Measurements from ENCODE around the gene GLI3.

The GLI3 gene

DNA sequence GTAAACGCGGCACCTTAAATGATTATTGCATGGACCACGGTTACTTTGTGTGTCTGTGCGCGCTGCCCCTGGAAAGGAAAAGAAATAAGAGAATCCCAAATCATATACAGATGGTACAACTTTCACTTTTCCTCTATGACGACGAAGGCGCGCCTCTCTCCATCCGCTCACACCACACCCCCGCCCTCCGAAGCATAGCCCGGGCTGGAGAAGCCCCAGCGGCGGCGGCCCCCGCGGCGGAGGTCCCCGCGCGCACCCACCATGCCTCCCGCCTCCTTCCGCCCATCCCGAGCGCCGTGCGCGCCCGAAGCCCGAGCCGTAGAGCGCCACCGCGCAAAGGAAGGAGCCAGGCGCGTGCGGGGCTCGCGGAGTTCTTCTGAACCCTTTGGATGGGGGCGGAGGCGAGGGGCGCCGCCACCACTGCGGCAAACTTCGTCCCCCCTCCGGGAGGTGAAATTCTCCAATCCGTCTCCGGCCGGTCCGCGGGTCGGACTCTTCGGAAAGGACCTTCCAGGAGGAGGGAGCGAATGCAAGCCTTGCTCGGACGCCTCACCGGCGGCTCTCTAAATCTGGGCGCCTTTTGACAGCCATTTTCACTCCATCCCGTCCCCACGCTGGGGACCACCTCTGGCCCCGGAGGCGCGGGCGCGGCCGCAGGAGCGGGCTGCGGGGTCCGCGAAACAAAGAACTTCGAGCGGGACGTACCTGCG, 588 bp downstream of the GLI3 start:
- peak; percentile 71 for DNase-seq (ENCODE audit: low spot score)

DNA sequence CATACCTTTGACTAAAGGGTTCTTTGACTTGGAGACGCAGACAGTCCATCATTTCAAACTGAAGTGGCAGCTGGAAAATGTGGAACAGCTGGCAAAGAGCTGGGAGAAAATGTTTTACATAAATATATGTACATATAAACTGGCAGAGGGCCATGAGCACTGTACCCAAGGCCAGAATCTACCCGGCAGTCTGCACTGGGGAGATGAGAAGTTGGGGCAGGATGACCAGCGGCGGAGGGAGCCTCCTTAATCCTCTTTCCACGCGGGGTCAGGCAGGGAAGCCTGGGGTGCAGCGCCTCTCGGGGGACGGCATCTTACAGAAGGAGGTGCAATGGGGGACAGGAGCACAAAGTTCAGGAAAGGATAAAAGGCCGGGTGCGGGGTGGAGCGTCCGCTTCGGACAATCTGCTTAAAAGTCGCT, 1.3 kb downstream of the GLI3 start:
- no peak for DNase-seq (ENCODE audit: low spot score)

DNA sequence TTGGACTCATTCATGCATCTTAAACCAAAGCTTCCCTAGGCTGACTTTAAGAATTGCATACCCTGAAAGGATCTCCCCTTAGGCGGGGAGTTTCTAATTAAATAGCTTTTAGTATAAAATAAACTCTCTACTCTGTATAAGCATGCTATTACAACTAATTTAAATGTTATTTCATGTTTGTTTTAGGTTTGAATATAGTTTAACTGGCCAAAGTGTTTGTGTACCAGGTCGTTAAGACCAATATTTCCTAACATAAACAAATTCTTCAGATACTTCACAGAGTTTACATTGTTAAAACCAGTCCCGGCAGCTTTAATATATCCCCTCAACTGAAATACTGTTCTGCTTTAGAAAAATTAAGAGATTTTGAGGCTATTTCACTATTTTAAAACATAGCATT, 2.3 kb downstream of the GLI3 start:
- no peak for DNase-seq (ENCODE audit: low spot score)

DNA sequence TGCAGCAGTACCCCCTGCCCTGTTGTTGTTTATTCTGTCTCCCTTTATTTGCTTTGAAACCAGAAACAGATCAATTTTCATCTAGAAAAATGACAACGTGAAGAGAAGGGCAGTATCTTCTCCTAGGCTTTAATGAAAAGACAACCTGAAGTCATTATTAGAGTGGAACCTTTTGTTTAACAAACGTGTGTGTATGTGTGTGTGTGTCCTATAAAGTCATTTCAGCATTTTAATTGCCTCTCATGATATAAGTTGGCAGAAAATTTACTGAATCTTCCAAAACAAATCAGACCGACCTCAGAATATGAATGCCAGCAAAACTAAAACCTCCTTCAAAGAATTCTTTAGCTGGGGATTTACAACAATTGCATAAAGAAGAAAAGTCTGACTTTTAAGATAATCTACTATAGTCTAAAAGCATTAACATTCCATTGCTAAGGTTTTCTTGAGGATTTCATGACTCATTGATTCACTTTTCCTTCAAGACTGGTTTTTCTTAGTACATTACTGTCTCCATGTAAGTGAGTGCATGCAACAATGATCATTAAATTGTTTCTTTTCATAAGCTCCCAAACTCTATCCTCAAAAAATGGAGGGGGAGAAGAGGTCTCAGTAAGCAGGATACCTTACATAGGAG, 3.2 kb downstream of the GLI3 start:
- no peak for DNase-seq (ENCODE audit: low spot score)

DNA sequence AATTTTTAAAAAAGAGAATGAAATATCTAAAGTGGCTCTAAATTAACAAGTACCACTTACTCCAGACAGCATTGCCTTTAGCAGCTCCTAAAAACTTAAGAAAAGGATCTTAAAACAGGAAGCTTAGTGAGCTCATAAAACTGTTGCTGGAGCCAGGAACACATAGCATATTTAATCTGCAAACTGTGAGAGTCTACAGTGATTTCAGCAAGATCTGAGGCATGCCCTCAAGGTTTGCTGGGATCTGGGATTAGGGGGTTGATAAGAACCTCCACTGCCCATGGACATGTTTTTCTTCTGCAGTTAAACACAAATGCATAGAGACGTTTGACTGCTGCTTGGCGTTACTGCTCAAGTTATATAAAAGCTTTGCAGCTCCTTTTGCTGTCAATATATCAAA, 3.8 kb downstream of the GLI3 start:
- DNase-seq (ENCODE audit: low spot score) = no peak

DNA sequence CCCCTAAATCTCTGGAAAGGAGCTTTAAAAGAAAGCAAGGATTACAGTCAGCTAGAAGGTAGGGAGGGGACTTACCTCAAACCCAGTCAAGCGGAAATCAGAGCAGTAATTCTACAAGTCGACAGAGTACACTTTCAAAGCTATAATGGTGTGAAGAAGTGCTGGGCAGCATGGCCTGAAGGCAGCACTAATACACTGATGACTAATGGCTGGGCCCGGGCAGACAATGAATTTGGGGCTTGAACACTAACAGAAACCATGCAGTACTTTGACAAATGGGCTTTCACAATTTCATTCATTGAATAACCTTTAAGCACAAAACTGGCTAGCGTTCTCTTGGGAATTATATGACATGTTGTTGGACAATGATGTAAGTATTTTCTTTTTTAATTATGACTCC, 4.7 kb downstream of the GLI3 start:
- peak; percentile 63 for DNase-seq (ENCODE audit: low spot score)

DNA sequence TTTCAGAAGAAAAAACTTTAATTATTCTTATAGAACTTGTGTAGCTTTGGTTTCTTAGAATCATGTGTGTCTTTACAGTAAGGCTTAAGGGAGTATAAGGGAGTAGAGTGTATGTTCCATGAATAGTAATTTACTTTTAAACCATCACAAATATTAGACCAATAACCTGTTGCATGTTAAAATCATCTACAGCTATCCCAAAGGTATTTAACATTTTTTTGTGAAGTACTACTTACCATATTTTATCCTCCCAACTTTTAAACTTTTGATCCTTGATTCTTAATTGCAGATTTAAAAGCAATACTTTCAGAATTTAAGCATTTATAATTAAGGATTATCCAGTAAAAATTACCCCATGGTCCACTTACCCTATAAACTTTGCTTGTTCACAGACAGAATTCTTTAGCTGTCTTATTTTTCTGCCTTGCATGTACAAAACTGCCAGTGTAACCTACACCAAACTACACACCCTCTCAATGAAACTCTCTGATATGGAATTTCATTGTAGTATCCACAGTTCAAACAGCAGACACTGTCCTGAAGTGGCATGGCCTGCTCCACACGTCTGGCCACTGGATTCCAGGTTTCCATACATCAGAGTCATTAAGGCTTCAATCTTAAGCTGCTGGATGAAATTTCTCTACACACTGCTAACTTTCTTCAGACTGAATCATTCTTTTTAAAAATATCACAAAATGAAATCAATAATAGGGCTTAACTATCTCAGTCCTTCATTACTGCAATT, 5.8 kb downstream of the GLI3 start:
- no peak for DNase-seq (ENCODE audit: low spot score)

DNA sequence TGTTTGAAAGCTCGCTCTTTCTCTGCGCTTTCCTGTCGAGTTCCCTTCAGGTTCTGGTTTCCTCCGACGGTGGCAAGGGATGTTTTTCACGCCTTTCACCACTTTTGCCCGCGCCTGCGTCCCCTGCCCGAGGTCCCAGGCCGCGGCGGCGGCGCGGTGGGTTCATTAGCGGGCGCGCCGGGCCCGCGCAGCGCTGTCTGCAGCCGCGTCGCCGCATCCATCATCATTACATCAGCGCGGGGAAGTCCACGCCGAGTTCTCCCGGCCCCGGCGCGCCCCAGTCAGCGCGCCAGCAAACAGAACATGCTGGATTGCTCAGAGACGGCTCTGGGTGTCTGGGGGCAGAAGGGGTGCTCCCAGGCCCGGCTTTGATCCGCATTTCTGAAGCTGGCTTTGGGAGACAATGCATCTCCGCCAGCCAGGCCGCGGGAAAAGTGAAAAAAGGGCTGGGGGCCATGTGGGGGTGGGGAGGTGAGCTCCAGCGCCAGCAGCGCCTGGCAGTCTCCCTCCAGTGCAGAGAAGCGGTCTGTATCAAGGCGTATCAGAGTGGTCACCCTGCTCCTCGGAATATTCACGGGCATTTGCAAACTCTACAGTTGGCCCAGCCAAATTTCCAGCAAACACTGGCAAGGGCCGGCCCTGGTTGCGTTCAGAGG, 8.9 kb downstream of the GLI3 start:
- DNase-seq (ENCODE audit: low spot score) = no peak

DNA sequence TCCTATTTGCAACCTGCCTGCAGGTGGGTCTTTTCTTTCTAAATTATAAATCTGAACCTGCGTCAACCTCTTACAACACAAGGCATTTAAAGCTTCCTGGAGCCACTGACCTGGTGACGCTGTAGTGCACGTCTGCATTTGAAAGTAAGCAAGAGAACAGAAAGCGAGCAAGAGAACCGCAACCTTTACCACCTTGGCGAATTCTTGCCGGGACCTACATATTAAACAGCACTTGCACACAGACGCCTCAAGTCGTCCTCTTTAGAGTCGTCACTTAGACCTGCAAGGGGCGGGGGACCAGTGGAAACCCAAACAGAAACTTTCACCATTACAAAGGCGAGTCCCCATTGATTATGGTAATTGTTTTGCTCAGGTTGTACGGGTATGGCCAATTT, 9.5 kb downstream of the GLI3 start:
- no peak for DNase-seq (ENCODE audit: low spot score)

DNA sequence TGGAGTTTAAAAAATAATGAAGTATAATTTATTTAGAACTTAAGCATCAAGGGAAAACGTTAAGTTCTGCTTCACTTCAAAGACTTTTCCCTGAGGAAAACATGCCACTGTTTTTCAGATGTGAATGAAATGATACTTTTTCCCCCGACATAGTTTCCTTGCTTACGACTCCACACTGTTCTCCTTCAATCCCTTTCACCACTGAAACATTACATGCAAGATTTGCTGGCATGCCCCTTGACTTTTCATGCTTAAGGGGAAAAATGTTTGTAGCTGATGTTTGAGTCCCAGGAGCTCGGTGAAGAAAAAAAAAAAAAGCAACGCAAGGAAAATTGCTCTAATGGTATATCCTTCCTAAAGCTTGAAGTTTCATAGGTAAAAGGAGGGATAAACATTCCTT, 10.0 kb downstream of the GLI3 start:
- no peak for DNase-seq (ENCODE audit: low spot score)

DNA sequence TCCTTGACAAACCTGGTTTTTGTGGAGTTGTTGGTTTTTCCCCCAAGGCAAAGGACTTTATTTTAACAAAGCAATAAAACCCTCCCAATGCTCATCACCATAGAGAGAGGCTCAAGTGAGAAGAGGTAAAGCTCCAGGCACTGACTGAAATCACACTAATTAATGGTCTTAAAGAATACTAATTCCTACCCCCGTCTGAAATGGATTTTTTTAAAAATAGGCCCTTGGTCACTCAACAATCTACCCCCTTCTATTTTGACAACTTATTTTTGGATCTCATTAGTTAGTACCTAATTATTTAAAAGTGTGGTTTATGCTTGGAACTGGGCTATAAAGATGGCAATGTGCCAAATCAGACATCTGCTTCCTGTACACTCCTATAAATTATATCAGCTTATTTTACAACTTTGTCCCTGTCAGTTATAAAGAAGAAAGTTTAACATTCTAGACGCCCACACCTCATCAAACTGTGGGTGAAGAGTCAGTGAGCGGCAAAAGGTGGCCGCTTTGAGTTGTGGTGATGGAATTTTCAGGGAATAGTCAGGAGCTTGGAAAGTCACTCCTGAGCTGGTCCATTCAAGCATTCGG, 10.6 kb downstream of the GLI3 start:
- DNase-seq (ENCODE audit: low spot score) = no peak

DNA sequence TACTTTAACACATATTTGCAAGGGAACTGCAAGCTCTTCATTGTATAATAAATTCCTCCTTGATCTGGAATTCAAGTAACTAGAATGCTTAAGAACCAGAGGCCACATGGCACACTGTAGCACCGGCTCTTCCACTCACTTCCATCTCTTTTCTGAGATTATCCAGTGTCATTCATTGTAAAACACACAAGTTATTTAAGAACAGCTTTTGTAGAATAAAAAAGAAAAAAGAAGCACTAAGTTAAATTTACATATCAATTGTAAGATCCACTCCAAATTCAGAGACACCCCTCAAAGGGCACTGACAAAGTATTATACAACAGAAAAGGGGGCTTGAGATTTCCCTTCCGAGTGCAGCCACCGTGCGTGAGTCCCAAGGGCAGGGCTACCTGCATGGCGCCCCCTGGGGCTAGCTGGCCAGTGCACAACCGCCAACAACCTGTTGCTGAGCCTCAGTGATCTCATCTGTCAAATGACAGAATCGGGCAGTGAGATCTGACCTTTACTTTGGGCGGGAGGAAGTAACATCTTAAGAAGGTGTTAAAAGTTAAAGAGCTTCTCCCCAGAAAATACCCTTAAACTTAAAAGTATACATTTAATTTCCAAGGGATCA, 12.5 kb downstream of the GLI3 start:
- no peak for DNase-seq (ENCODE audit: low spot score)

DNA sequence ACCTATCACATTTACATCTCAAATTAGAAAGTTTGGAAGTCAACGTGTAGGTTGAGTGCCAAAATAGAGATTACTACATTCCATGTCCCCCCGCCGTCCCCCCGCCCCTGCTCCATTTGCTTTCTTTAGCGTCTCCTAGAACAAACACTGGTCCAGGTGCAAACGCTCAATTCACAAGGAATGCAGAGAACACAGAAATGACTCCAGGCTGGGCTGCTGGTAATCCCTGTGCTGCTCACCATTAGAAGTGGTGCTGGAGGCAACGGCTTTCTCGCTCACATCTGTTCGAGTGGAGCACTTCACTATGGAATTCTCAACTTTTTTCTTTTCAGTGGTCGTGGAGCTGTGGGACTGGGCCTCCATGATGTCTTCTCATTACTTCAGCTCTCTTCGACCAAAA, 14.1 kb downstream of the GLI3 start:
- DNase-seq (ENCODE audit: low spot score) = no peak

DNA sequence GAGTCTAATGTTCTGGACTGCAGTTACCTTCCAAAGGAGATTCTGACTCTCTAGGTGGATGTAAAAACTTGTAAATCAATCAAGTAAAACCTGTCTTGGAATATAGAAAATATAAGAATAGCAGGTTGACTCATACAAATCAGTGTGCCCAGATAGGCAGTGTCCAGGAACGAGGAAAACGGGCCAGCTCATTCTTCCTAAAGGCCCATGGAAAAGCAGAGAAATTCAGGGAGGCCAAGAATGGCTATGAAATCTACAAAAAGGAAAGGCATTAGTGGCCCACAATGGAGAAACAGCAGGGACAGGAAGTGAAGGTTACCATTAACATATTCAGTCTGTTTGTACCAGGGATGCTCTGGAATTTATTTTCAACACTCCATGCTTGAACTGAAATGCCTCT, 14.9 kb downstream of the GLI3 start:
- no peak for DNase-seq (ENCODE audit: low spot score)

DNA sequence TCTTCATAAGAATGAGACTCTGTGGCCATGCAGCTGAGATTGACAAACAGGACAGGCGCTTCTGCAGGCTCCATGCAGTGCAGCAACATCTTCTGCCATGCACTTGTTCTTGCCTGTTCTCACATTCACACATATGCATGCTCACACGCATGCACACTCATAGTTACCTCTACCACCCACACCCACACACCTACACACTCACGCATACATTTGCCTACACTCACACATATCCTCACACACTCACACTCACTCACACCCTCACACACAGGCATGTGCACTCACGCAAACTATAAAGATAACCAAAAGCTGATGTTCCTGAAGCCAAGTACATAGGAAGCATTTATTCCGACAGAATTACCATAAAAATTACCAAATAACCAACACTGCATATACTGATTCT, 15.7 kb downstream of the GLI3 start:
- DNase-seq (ENCODE audit: low spot score) = no peak

DNA sequence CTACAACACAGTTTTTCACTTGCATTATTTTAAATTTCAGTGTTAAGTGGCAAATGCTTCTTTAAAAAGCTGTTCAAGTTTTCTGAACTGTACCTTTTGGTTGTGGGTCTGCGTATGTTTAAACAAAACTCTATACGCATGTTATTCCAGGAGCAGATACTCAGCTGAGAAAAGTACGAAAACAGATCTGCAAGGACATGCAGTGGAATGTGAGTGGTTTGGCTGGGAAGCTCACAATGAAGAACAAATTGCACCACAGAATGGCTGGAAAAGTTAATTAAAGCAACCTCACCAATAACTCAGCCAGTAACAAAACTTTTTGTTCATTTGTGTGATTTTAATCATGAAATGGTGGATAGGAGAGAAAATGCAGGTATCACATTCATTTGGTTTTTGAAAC, 17.6 kb downstream of the GLI3 start:
- DNase-seq (ENCODE audit: low spot score) = no peak

DNA sequence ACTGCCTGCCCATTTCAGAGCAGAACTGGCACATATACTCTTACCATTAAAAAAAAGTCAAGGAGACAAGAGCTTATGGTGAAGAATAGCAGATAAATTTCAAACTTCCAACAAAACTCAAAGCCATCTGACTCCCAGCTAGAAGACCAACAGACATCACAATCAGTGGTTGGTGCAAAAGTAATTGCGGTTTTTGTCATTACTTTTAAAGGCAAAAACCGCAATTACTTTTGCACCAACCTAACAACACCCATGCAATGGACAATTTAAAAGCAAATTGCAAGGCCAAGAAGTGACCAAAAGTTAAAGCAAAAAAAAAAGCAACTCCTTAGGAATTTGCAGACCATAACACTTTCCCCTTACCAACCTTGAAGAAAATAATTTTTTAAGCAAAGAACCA, 18.8 kb downstream of the GLI3 start:
- no peak for DNase-seq (ENCODE audit: low spot score)

DNA sequence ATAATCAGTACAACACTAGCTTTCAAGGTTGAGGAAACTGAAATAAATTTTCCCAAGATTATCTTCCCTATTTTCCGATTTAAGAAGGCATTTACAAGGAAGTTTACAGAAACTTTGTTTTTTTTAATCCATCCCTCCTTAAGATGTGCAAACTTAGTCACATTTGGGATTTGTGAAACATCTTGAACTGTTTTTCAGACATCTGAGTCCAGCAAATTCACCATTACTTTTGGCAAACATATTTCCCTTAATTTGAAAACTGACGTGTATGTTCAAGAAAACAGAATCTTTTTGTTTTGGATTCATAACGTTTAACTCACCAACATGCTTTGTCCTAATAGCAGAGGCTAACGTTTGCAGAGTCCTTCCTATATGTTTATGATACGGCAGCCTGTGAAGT, 19.5 kb downstream of the GLI3 start:
- no peak for DNase-seq (ENCODE audit: low spot score)

DNA sequence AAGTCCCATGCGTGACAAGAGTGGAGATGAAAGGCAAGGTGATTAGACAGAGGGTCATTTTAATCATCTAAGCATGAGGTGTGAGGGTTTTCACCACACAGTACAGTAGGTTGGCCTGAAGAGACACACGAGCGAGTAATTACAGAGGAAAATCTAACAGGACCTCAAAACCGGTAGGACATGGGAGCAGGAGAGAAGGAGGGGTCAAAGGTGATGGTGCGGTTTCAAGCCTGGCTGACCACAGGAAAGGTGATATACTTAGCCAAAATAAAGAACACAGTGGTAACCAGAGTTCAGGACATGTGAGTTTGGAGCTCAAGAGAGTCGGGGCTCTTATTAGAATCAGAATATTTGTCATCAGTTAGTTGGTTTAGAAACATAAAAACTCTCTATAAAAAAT, 20.0 kb downstream of the GLI3 start:
- peak; percentile 70 for DNase-seq (ENCODE audit: low spot score)

DNA sequence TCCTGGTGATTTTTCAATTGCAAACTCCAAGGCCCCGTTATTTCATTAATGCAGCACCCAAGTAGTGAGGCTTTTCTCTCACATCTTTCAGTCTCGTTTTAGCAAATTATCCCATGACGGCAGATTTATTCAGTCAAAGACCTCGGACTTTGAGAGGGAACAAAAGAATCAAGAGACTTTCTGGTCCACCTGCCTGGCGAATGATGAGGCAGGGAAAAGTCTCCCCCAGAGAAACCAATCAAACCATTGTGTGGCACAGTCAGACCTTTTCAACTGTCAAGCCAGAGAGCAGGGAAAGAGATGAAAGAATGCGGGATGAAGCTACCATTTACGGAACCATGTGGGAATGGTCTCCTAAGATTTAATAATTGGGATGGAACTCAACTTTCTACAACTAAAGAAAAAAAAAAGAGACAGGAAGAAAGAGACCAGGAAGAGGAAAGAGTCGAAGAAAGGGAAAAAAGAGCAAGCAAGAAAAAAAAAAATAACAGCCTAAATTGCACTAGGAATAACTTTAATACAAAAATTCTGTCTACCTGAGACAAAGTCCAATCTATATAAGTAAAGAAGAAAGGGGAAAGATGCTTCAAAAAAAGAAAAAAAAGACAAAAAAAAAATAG, 22.8 kb downstream of the GLI3 start:
- no peak for DNase-seq (ENCODE audit: low spot score)

DNA sequence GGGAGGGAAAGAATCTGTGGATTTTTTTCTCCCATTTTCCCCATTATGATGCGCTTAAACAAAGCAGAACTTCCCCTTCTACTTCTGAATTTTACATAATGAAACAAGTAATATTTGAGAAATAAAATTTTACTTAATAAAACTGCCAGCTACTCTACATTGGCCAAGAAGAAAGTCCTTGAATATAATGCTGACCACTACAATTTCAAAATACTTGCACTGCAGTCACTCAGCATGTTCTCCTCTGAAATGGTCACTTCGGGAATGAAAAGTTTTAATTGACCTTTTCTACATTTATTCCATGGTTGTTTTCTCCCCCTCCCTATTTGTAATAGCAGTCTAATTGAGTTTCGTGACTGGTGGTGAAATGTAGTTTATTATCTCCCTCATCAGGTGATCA, 23.9 kb downstream of the GLI3 start:
- no peak for DNase-seq (ENCODE audit: low spot score)

All from SW480 (cell line).